Endothelial cell of umbilical vein (primary cell): ENCODE measurements around the gene ANKEF1. TPM values are rescaled to one million over a fixed set of nuclear protein-coding genes. Genes with fewer than 3 reads are reported as not detected.

Experiments used
- BruUV-seq: library from RNA; stranded (reverse); fragments of 400-500 nt; replicated peaks from 2 replicates; lab custom pipeline; 2021; lab: Mats Ljungman, UMichigan
- CTCF ChIA-PET: fragments of 300-600, 350-600 bp; sonication (Branson Sonifier 250); formaldehyde crosslinking; loops from one replicate; lab custom pipeline; 2021; ENCODE audit warnings: antibody characterized with exemption, inconsistent platforms; lab: Charles Lee
- POLR2A ChIA-PET: fragments of 300-600, 350-600 bp; sonication (Branson Sonifier 250); formaldehyde crosslinking; loops from one replicate; lab custom pipeline; 2021; ENCODE audit warnings: antibody characterized with exemption, inconsistent platforms; lab: Charles Lee
- DNase-seq: peaks from one replicate; pipeline ENCODE4 v3.0.0-alpha.2; 2011; ENCODE audit warnings: low read depth, low spot score
- FAIRE-seq: peaks from 2 replicates; lab custom pipeline; 2011; peaks lifted over from hg19 to GRCh38; lab: Jason Lieb, UNC
- H2AFZ ChIP-seq: 2 replicates; pipeline ENCODE4 v1.6.0; 2012; ENCODE audit warnings: low read depth, low read length, control low read depth, inconsistent platforms
- H3K27ac ChIP-seq: 2 replicates; pipeline ENCODE4 v1.5.1; 2011; ENCODE audit warnings: low read depth, mild to moderate bottlenecking, control low read depth, low read length, moderate library complexity; ENCODE audit not compliant: insufficient read depth
- H3K27me3 ChIP-seq, 2 experiments: 2 replicates each; pipeline versions ENCODE4 v1.6.0 to v1.6.1; 2011; ENCODE audit warnings: low read length in 2 of 2, mixed read lengths in 1 of 2; ENCODE audit not compliant: control insufficient read depth in 2 of 2, insufficient read depth in 2 of 2
- H3K36me3 ChIP-seq, 2 experiments: 2 replicates in 1 of 2; 3 replicates in 1 of 2; pipeline ENCODE4 v1.5.1; 2011; ENCODE audit warnings: low read length in 2 of 2, mild to moderate bottlenecking in 1 of 2, moderate library complexity in 1 of 2; ENCODE audit not compliant: control insufficient read depth in 2 of 2, insufficient read depth in 2 of 2; ENCODE audit errors: extremely low read depth in 1 of 2
- H3K4me1 ChIP-seq: 3 replicates; pipeline ENCODE4 v1.5.1; 2011; ENCODE audit warnings: mild to moderate bottlenecking, low read length; ENCODE audit not compliant: control insufficient read depth, insufficient read depth; ENCODE audit errors: extremely low read depth
- H3K4me2 ChIP-seq: 2 replicates; pipeline ENCODE4 v1.6.1; 2011; ENCODE audit warnings: low read length, control low read depth, mixed read lengths; ENCODE audit not compliant: insufficient read depth
- H3K4me3 ChIP-seq, 3 experiments: fragments of 200-600 bp in 1 of 3; sonication (generic), shearing (Covaris generic) in 1 of 3; replicated peaks in 1 of 3; 2 replicates each; pipeline ENCODE4 v1.5.1; 2011 to 2016; ENCODE audit warnings: control low read depth in 3 of 3, low read length in 3 of 3, mild to moderate bottlenecking in 2 of 3, inconsistent platforms in 1 of 3, low read depth in 1 of 3, moderate library complexity in 1 of 3; ENCODE audit not compliant: insufficient read depth in 1 of 3
- H3K79me2 ChIP-seq: 2 replicates; pipeline ENCODE4 v1.6.0; 2012; ENCODE audit warnings: low read length, inconsistent platforms; ENCODE audit not compliant: control insufficient read depth, insufficient read depth
- H3K9ac ChIP-seq: replicated peaks from 2 replicates; pipeline ENCODE3; 2011; ENCODE audit warnings: low read length, control low read depth; ENCODE audit not compliant: insufficient read depth; ENCODE audit errors: extremely low read depth
- H3K9me1 ChIP-seq: replicated peaks from 3 replicates; pipeline ENCODE4 v1.6.0; 2011; ENCODE audit warnings: mild to moderate bottlenecking, low read length; ENCODE audit not compliant: control insufficient read depth, insufficient read depth; ENCODE audit errors: extremely low read depth
- H3K9me3 ChIP-seq: replicated peaks from 2 replicates; pipeline ENCODE4 v1.5.1; 2012; ENCODE audit warnings: low read length, inconsistent platforms; ENCODE audit not compliant: control insufficient read depth, insufficient read depth
- H4K20me1 ChIP-seq: replicated peaks from 2 replicates; pipeline ENCODE3; 2011; ENCODE audit warnings: mild to moderate bottlenecking, low read length; ENCODE audit not compliant: control insufficient read depth, insufficient read depth; ENCODE audit errors: extremely low read depth
- CTCF ChIP-seq, 2 donors: IDR thresholded peaks; 1 replicate in 1 of 2; 2 replicates in 1 of 2; pipeline ENCODE4 v1.5.1; 2011; ENCODE audit warnings: low read length in 2 of 2, mild to moderate bottlenecking in 2 of 2, moderate library complexity in 2 of 2, control low read depth in 1 of 2, inconsistent platforms in 1 of 2, low read depth in 1 of 2; ENCODE audit not compliant: insufficient read depth in 1 of 2; ENCODE audit errors: extremely low read depth in 1 of 2
- EZH2 ChIP-seq: IDR thresholded peaks from 2 replicates; pipeline ENCODE4 v1.6.1; 2012; ENCODE audit warnings: borderline replicate concordance, low read depth, mild to moderate bottlenecking, moderate library complexity, low read length, inconsistent platforms; ENCODE audit not compliant: severe bottlenecking
- FOS ChIP-seq: IDR thresholded peaks from 2 replicates; pipeline ENCODE4 v1.6.1; 2011; ENCODE audit warnings: mild to moderate bottlenecking, low read length, moderate library complexity, borderline replicate concordance; ENCODE audit not compliant: insufficient read depth
- GATA2 ChIP-seq: IDR thresholded peaks from 2 replicates; pipeline ENCODE4 v1.7.0; 2011; ENCODE audit warnings: low read depth, mild to moderate bottlenecking, moderate library complexity, mixed read lengths, low read length; ENCODE audit not compliant: insufficient read length, insufficient read depth
- JUN ChIP-seq: IDR thresholded peaks from 2 replicates; pipeline ENCODE4 v1.6.1; 2011; ENCODE audit warnings: borderline replicate concordance, low read depth; ENCODE audit not compliant: insufficient read length, insufficient read depth
- MYC ChIP-seq: IDR thresholded peaks from one replicate; pipeline ENCODE4 v1.6.1; 2011; ENCODE audit warnings: mild to moderate bottlenecking, low read depth, low read length
- POLR2A ChIP-seq: IDR thresholded peaks from 2 replicates; pipeline ENCODE4 v1.6.1; 2012; ENCODE audit warnings: low read depth, mild to moderate bottlenecking, control low read depth, low read length
- POLR2AphosphoS5 ChIP-seq: IDR thresholded peaks from 2 replicates; pipeline ENCODE4 v1.6.1; 2012; ENCODE audit warnings: low read depth, mild to moderate bottlenecking, control low read depth, low read length, moderate library complexity; ENCODE audit not compliant: insufficient read depth
- dilution Hi-C: fragments of 300-500 bp; cut with MboI; formaldehyde crosslinking; loops from one replicate; pipeline ENCODE4 v1.15.0; 2019; ENCODE audit warnings: low sequenced_read_pairs; ENCODE audit not compliant: extremely low pct_ligation_motif_present
- intact Hi-C: fragments of 100-400 bp; cut with micrococcal nuclease; formaldehyde crosslinking; loops from one replicate; pipeline ENCODE4 v1.10.0; 2022
- polyA plus RNA-seq, 4 experiments: library from polyadenylated mRNA; depleted of rRNA in 3 of 4; stranded (reverse) in 3 of 4; unstranded in 1 of 4; fragments of >200 nt; gene quantifications; 2 replicates each; pipeline versions ENCODE4 v1.2.1 to v1.2.3, GENCODE V29; 2011 to 2012; ENCODE audit warnings: missing spikeins in 1 of 4
- total RNA-seq: library from RNA; stranded (reverse); gene quantifications from 2 replicates; pipeline ENCODE4 v1.2.3, GENCODE V29; 2021
- TF ChIP-seq, protein P1 (sequence below): IDR thresholded peaks from 2 replicates; pipeline ENCODE4 v1.6.1; 2011; ENCODE audit not compliant: insufficient read depth, insufficient read length

Gene ANKEF1
- total and polyA plus RNA-seq, 2 donors (not counting 3 experiments of a cell fraction or from before 2014, with no cell fraction given) = 0.58 to 2.4 TPM

DNA sequence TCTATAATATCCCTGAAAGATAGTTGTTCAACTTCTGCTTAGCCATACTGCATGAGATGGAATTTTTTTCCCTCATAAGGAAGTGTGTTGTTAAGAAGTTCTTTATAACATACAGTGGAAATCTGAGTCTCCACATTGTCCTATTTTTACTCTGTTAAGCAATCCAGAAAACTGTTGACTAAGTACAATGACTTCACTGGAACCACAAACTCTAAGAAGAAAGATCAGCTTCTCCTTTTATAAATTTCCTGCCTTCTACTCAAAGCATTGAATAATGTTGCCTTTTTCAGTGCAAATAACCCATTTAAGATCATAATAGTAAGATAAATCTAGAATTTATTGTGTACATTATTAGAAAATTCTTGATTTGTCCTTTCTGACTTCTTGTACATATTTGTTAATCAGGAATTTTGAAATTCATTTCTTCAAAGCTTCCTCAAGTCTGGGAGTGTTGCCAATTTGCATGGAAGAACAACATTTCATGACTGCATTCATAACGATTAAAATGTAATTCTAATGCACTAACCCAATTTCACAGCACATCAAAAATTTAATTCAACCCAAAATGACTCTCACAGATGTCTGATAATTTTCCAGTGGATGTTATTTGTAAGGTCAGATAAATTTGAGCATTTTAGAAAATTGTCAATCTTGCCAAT, 45.6 kb upstream of the ANKEF1 start:
- dilution Hi-C loops (no loop called here), intact Hi-C loops (no loop called here)
- FAIRE-seq (no peak), DNase-seq (peak; percentile 33)
- Histone ChIP-seq H3K27me3 (peaks cover 0 to 6% of the 10 kb centered on the region in 2 experiments), H3K79me2 (no peaks in the 10 kb centered on the region), H3K9me3 (no peaks in the 10 kb centered on the region), H4K20me1 (no peaks in the 10 kb centered on the region), H3K4me3 (no peak overlapping the region), H3K4me2 (no peak overlapping the region), H3K4me1 (no peaks in the 10 kb centered on the region), H3K9me1 (no peaks in the 10 kb centered on the region), H3K27ac (no peak overlapping the region), H3K36me3 (no peaks in the 10 kb centered on the region), H2AFZ (no peak overlapping the region), H3K9ac (no peak overlapping the region)
- ChIA-PET POLR2A (no interaction called here), CTCF (interaction anchor here (1.0 to 1.5 kb wide), 4 partner anchors 11 to 102 kb away, joined by 3 to 6 read pairs (median 4); no protein-coding TSS in a partner anchor)
- TF ChIP-seq EZH2 (no peak), FOS (no peak), GATA2 (no peak), POLR2A (no peak), MYC (no peak), POLR2AphosphoS5 (no peak), CTCF (IDR thresholded peaks at IDR 0.05; ENCODE audit: extremely low read depth in 1 of 2, insufficient read depth in 1 of 2, low read depth in 1 of 2, low read length in 2 of 2) (no peak), JUN (no peak)
- TF ChIP-seq, protein P1, sequence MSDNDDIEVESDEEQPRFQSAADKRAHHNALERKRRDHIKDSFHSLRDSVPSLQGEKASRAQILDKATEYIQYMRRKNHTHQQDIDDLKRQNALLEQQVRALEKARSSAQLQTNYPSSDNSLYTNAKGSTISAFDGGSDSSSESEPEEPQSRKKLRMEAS = no peak
- no TSS peak for BruUV-seq
